Gastroesophageal sphincter (tissue), 3 donors: ENCODE measurements around the gene ATP10A.

ENCODE experiments used
- EP300 ChIP-seq: sonication (generic); formaldehyde crosslinking; IDR thresholded peaks from one replicate; pipeline ENCODE4 v1.6.1; 2017; ENCODE audit warnings: antibody characterized with exemption, mild to moderate bottlenecking
- POLR2A ChIP-seq, 2 donors: fragments of 450-650 bp; IDR thresholded peaks; one replicate each; pipeline ENCODE4 v1.6.1; 2017; ENCODE audit warnings: antibody characterized with exemption in 2 of 2, mild to moderate bottlenecking in 2 of 2, moderate library complexity in 1 of 2
- POLR2AphosphoS5 ChIP-seq: sonication (generic); formaldehyde crosslinking; IDR thresholded peaks from one replicate; pipeline ENCODE4 v1.6.1; 2017; ENCODE audit warnings: antibody characterized with exemption
- TF ChIP-seq, protein P1 (sequence below), 4 experiments: fragments of 200-600 bp in 2 of 4; fragments of 450-650 bp in 2 of 4; sonication (generic) in 1 of 4; IDR thresholded peaks; one replicate each; pipeline ENCODE4 v1.5.1; 2017 to 2019; ENCODE audit warnings: antibody characterized with exemption in 4 of 4, mild to moderate bottlenecking in 2 of 4, moderate library complexity in 2 of 4

DNA sequence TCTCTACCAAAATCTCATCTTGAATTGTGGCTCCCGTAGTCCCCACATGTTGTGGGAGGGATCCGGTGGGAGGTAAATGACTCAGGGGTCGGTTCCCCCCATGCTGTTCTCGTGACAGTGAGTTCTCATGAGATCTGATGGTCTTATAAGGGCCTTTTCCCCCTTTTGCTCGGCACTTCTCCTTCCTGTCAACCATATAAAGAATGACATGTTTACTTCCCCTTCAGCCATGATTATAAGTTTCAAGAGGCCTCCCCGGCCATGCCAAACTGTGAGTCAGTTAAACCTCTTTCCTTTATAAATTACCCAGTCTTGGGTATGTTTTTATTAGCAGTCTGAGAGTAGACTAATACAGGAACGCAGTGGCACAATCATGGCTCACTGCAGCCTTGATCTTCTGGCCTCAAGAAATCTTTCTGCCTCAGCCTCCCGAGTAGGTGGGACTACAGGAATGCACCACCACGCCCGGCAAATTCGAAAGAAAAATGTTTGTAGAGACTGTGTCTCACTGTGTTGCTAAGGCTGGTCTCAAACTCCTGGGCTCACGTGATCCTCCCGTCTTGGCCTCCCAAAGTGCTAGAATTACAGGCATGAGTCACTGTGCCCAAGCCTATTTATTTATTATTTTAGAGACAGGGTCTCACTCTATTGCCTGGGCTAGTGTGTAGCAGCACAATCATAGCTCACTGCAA, 101.0 kb downstream of the ATP10A start:
- TF ChIP-seq, protein P1, sequence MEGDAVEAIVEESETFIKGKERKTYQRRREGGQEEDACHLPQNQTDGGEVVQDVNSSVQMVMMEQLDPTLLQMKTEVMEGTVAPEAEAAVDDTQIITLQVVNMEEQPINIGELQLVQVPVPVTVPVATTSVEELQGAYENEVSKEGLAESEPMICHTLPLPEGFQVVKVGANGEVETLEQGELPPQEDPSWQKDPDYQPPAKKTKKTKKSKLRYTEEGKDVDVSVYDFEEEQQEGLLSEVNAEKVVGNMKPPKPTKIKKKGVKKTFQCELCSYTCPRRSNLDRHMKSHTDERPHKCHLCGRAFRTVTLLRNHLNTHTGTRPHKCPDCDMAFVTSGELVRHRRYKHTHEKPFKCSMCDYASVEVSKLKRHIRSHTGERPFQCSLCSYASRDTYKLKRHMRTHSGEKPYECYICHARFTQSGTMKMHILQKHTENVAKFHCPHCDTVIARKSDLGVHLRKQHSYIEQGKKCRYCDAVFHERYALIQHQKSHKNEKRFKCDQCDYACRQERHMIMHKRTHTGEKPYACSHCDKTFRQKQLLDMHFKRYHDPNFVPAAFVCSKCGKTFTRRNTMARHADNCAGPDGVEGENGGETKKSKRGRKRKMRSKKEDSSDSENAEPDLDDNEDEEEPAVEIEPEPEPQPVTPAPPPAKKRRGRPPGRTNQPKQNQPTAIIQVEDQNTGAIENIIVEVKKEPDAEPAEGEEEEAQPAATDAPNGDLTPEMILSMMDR (IDR thresholded peaks at IDR 0.05): no peak
- TF ChIP-seq POLR2A (IDR thresholded peaks at IDR 0.05) (no peak), EP300 (no peak), POLR2AphosphoS5 (peak; percentile 14)
